Lower lobe of right lung (tissue), 2 donors: ENCODE measurements around the gene AP1AR. TPM values are rescaled to one million over a fixed set of nuclear protein-coding genes. Genes with fewer than 3 reads are reported as not detected.

Experiments used
- ATAC-seq, 2 donors: fragments of 200-7000 bp; cut with Tn5 transposase; one replicate each; pipeline ENCODE4 v1.9.1; 2020 to 2022; ENCODE audit warnings: mild to moderate bottlenecking in 2 of 2, moderate library complexity in 2 of 2
- DNase-seq: peaks from one replicate; pipeline ENCODE4 v3.0.0-alpha.2; 2020
- H3K27ac ChIP-seq: fragments of 200-600 bp; one replicate; pipeline ENCODE4 v1.8.0; 2022
- H3K27me3 ChIP-seq: fragments of 200-600 bp; one replicate; pipeline ENCODE4 v1.8.0; 2022; ENCODE audit warnings: low read depth
- H3K36me3 ChIP-seq: fragments of 200-600 bp; one replicate; pipeline ENCODE4 v1.8.0; 2022; ENCODE audit warnings: mild to moderate bottlenecking
- H3K4me1 ChIP-seq: fragments of 200-600 bp; one replicate; pipeline ENCODE4 v1.8.0; 2022
- H3K4me3 ChIP-seq: fragments of 200-600 bp; one replicate; pipeline ENCODE4 v1.8.0; 2022; ENCODE audit warnings: mild to moderate bottlenecking
- H3K9me3 ChIP-seq: fragments of 200-600 bp; one replicate; pipeline ENCODE4 v1.8.0; 2022
- intact Hi-C: fragments of 100-400 bp; cut with DNase I; formaldehyde crosslinking; loops from one replicate; pipeline ENCODE4 v1.11.0; 2022
- total RNA-seq: library from RNA; stranded (reverse); fragmentation: NEBNext Ultra II Directional; extraction: Animal tissue kit (Norgen Biotek cat#: 25700); gene quantifications from one replicate; pipeline ENCODE4 v1.2.1, GENCODE V29; 2021
- TF ChIP-seq, protein P1 (sequence below): fragments of 200-600 bp; IDR thresholded peaks from one replicate; pipeline ENCODE4 v1.8.0; 2022; ENCODE audit warnings: antibody characterized with exemption, mild to moderate bottlenecking
- donor health status: DM: no; HTN: yes; CAD: no; lungs with severe emphysema.

Gene AP1AR
- total RNA-seq, 1 donor from 2014 or later = 15.0 TPM

DNA sequence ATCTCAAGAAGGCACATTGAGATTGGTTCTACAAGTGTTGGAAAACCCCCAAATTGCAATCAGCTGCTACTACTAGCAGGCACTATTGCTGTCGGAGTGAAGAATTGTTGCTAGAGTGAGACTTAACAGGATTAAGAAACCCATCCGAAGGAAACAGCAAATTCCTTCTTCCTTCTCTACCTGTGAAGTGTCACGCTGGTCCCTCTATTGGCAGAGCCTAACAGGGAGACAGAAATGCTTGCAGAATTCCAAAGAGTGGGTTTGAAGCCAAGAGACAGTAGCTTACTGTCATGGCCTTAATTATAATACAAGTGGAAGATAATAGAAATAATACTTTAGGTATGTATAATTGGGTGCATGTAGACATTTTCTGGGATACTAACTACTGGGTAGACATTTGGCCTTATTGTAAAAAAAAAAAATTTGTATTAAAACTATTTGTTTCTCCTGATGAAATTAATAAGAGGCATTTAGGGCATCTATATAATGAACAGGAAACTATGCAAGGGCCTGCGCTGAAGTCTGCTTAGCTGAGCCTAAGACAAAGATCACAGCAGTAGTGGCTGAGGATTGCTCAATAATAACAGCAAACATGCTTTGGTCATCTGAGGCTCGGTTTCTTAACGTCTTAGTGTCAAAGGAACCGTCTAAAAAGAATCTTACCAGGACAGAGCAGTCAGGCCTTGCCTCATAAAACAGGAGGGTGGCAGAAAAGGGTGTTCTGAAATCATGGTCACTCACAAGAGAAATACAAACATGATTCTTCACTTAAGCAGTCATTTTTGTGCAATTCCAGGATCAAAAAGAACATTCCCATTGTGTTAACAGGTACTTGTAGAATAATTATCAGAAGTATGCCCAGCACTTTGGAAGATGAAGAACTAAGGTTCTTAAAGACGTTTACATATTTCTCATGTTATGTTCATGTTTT, 45.6 kb upstream of the AP1AR start:
- Histone ChIP-seq H3K9me3 (no peaks in the 10 kb centered on the region), H3K27me3 (no peaks in the 10 kb centered on the region), H3K4me1 (no peaks in the 10 kb centered on the region), H3K36me3 (no peaks in the 10 kb centered on the region), H3K4me3 (no peak overlapping the region), H3K27ac (no peak overlapping the region)
- TF ChIP-seq, protein P1, sequence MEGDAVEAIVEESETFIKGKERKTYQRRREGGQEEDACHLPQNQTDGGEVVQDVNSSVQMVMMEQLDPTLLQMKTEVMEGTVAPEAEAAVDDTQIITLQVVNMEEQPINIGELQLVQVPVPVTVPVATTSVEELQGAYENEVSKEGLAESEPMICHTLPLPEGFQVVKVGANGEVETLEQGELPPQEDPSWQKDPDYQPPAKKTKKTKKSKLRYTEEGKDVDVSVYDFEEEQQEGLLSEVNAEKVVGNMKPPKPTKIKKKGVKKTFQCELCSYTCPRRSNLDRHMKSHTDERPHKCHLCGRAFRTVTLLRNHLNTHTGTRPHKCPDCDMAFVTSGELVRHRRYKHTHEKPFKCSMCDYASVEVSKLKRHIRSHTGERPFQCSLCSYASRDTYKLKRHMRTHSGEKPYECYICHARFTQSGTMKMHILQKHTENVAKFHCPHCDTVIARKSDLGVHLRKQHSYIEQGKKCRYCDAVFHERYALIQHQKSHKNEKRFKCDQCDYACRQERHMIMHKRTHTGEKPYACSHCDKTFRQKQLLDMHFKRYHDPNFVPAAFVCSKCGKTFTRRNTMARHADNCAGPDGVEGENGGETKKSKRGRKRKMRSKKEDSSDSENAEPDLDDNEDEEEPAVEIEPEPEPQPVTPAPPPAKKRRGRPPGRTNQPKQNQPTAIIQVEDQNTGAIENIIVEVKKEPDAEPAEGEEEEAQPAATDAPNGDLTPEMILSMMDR = no peak
- peak; percentile 73 for ATAC-seq
- DNase-seq = no peak
- intact Hi-C loops = no loop called here

DNA sequence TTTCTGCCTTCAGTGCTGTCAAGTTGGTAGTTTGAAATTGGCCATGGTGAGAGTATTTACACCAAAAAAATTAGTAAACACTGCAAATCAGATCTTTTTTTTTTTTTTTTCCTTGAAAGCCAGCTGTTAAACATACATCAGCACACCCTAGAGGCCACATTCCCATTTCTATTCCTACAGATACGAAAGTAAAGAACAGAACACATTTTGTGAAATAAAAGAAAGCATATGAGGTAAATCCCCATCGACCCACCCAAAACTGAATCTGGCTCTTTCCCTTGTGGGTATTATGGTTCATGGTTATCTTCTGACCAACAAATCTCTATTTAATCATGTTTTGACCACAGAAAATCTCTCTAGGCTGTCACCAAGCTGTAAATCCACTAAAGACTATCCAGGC, 41.8 kb upstream of the AP1AR start:
- DNase-seq = no peak
- TF ChIP-seq, protein P1 = no peak

DNA sequence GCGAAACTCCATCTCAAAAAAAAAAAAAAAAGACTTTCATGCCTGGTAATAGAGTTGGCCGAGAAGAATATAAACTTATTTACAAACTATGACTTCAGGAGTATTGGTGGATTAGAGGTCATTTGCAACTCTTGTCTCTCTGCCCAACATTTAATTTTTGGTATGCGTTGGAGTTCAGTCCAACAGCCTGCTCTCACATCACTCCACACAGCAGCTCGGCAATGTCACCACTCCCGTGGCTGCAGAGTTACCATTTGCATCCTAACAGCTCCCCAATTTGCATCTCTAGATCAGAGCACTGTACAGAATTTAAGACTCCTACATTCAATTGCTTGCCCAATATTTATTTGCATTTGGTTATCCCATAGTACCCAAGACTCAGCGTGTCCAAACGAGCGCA, 40.9 kb upstream of the AP1AR start:
- DNase-seq (no peak), ATAC-seq (no peak)
- TF ChIP-seq, protein P1 = no peak
- Histone ChIP-seq H3K4me3 (no peak overlapping the region), H3K27me3 (no peaks in the 10 kb centered on the region), H3K9me3 (no peaks in the 10 kb centered on the region), H3K4me1 (no peaks in the 10 kb centered on the region), H3K36me3 (no peaks in the 10 kb centered on the region), H3K27ac (no peak overlapping the region)
- intact Hi-C loops = no loop called here

More for the DNA sequence above, 41.8 kb upstream of the AP1AR start:
- no peaks in the 10 kb centered on the region for H3K9me3 ChIP-seq
- H3K36me3 ChIP-seq = no peaks in the 10 kb centered on the region
- intact Hi-C loops = no loop called here
- H3K4me3 ChIP-seq = no peak overlapping the region
- H3K27ac ChIP-seq = no peak overlapping the region
- ATAC-seq = no peak
- H3K27me3 ChIP-seq = no peaks in the 10 kb centered on the region
- no peaks in the 10 kb centered on the region for H3K4me1 ChIP-seq

DNA sequence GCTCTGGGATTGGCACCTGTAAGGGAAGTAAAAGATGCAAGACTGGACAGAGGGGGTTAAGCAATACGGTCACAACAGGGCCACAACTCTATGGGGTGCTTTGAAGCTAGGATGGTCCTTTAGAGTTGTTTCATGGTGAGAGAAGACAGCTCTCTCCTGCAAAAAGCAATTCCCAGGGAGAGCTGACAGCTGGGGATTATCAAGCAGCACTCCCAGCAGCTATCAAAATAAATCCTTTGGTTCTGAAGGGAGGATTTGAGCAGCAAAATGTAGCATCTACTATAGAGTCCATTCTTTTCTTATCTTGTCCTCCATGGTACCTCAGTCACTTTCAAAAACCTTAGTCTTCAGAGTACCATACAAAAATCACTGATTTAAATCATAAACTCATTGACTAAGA, 35.1 kb upstream of the AP1AR start:
- intact Hi-C loops = no loop called here
- H3K27ac ChIP-seq = no peak overlapping the region
- H3K4me1 ChIP-seq = no peaks in the 10 kb centered on the region
- H3K4me3 ChIP-seq = no peak overlapping the region
- no peaks in the 10 kb centered on the region for H3K9me3 ChIP-seq
- DNase-seq (no peak), ATAC-seq (no peak)
- no peaks in the 10 kb centered on the region for H3K27me3 ChIP-seq
- TF ChIP-seq, protein P1 = no peak
- H3K36me3 ChIP-seq = no peaks in the 10 kb centered on the region

DNA sequence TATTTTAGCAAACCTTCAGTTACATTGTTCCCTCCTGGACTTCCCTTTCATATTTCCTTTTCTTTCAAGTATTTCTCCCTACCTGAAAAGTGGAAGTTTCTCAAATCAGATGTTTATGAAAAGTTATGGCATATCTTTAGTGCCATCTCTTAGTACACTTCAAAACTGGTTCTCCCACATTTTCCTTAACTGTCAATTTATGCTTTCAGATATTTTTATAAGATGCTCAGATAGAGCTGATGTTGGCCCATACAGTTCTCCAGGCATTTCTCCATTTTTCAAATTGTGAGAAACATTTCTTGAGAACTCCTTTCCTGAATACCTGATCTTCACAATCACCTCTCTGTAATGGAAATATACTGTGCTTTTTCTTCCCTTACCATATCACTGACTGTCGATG, 32.5 kb upstream of the AP1AR start:
- intact Hi-C loops = no loop called here

More for the DNA sequence above, 32.5 kb upstream of the AP1AR start:
- Histone ChIP-seq H3K27me3 (no peaks in the 10 kb centered on the region), H3K36me3 (no peaks in the 10 kb centered on the region), H3K27ac (no peak overlapping the region), H3K4me1 (no peaks in the 10 kb centered on the region), H3K9me3 (no peaks in the 10 kb centered on the region), H3K4me3 (no peak overlapping the region)
- DNase-seq (no peak), ATAC-seq (no peak)
- TF ChIP-seq, protein P1 = no peak
